Activated CD4-positive, CD25-positive, alpha-beta regulatory T cell treated with anti-CD3 and anti-CD28 coated beads, Interleukin-2, amount 50 U/mL, for 24 hours (primary cell): ENCODE measurements around the gene SLC2A9.
A peak's percentile ranks its signal among the peaks of the same experiment; 100 is the strongest.
"Not testable (repeated sequence)": the region's sequence is repeated elsewhere in the genome, so short reads cannot be mapped to it uniquely, and the experiment has no call there.

Experiments used
- ATAC-seq, 2 donors: fragments of 150-1000 bp; cut with Tn5 transposase; one replicate each; pipeline ENCODE4 v1.10.0; 2021; ENCODE audit warnings: mild to moderate bottlenecking in 1 of 2, moderate library complexity in 1 of 2

SLC2A9 gene

GRCh38 chr4:9923195-9923812 is 98.0 kb downstream of the SLC2A9 start:
- ATAC-seq = no peak

GRCh38 chr4:9921326-9921725 is 100.0 kb downstream of the SLC2A9 start:
- ATAC-seq = no peak

- ATAC-seq = no peak
Measured at GRCh38 chr4:9920029-9920428, 101.3 kb downstream of the SLC2A9 start.

GRCh38 chr4:9919047-9919446 is 102.2 kb downstream of the SLC2A9 start:
- ATAC-seq = no peak

GRCh38 chr4:9918484-9918883 is 102.8 kb downstream of the SLC2A9 start:
- no peak for ATAC-seq

GRCh38 chr4:9916937-9917336 is 104.4 kb downstream of the SLC2A9 start:
- no peak for ATAC-seq

- no peak for ATAC-seq
Measured at GRCh38 chr4:9916346-9916745, 105.0 kb downstream of the SLC2A9 start.

- ATAC-seq = no peak
Measured at GRCh38 chr4:9913846-9914245, 107.5 kb downstream of the SLC2A9 start.

GRCh38 chr4:9906996-9907395 is 114.3 kb downstream of the SLC2A9 start:
- ATAC-seq = no peak

- ATAC-seq = peak in 1 of 2 donors; percentile 13
Measured at GRCh38 chr4:9904976-9905587, 116.2 kb downstream of the SLC2A9 start.

GRCh38 chr4:9903317-9903716 is 118.0 kb downstream of the SLC2A9 start:
- no peak for ATAC-seq

GRCh38 chr4:9901257-9901656 is 120.0 kb downstream of the SLC2A9 start:
- ATAC-seq = no peak

GRCh38 chr4:9900633-9901032 is 120.7 kb downstream of the SLC2A9 start:
- ATAC-seq = not testable (repeated sequence)

GRCh38 chr4:9899306-9900055 is 121.8 kb downstream of the SLC2A9 start:
- no peak for ATAC-seq

GRCh38 chr4:9898596-9899305 is 122.5 kb downstream of the SLC2A9 start:
- no peak for ATAC-seq

GRCh38 chr4:9895333-9895705 is 126.0 kb downstream of the SLC2A9 start:
- ATAC-seq = no peak

GRCh38 chr4:9894644-9895332 is 126.5 kb downstream of the SLC2A9 start:
- no peak for ATAC-seq

GRCh38 chr4:9893329-9894108 is 127.8 kb downstream of the SLC2A9 start:
- no peak for ATAC-seq

- ATAC-seq = no peak
Measured at GRCh38 chr4:9891740-9892139, 129.6 kb downstream of the SLC2A9 start.

- ATAC-seq = no peak
Measured at GRCh38 chr4:9891056-9891455, 130.2 kb downstream of the SLC2A9 start.

GRCh38 chr4:9889306-9889705 is 132.0 kb downstream of the SLC2A9 start:
- no peak for ATAC-seq

GRCh38 chr4:9885958-9886357 is 135.3 kb downstream of the SLC2A9 start:
- ATAC-seq = no peak
